ACC112 (cell line): ENCODE results near the gene SCAP.
"Not testable (repeated sequence)": the region's sequence is repeated elsewhere in the genome, so short reads cannot be mapped to it uniquely, and the experiment has no call there.

Source experiments
- H2AFZ ChIP-seq: fragments of 200-600 bp; sonication (generic); one replicate; pipeline ENCODE4 v1.6.0; 2017; ENCODE audit warnings: antibody characterized with exemption, low read length; ENCODE audit not compliant: unreplicated experiment
- H3K27ac ChIP-seq: fragments of 200-600 bp; sonication (generic); 2 replicates; pipeline ENCODE4 v1.5.1; 2014; ENCODE audit warnings: low read depth, mild to moderate bottlenecking, antibody characterized with exemption, low read length, moderate library complexity
- H3K27me3 ChIP-seq: fragments of 200-600 bp; sonication (generic); 2 replicates; pipeline ENCODE4 v1.6.1; 2014; ENCODE audit warnings: mild to moderate bottlenecking, antibody characterized with exemption, low read length, moderate library complexity, mixed read lengths; ENCODE audit not compliant: insufficient read depth
- H3K36me3 ChIP-seq: fragments of 200-600 bp; sonication (generic); 2 replicates; pipeline ENCODE4 v1.6.1; 2016; ENCODE audit warnings: mild to moderate bottlenecking, antibody characterized with exemption, low read length, moderate library complexity, mixed read lengths; ENCODE audit not compliant: insufficient read depth
- H3K4me1 ChIP-seq: fragments of 200-600 bp; sonication (generic); one replicate; pipeline ENCODE4 v1.6.1; 2016; ENCODE audit warnings: low read length, mixed read lengths; ENCODE audit not compliant: insufficient read depth, unreplicated experiment, control insufficient read depth
- H3K4me3 ChIP-seq: fragments of 200-600 bp; sonication (generic); 2 replicates; pipeline ENCODE4 v1.5.1; 2014; ENCODE audit warnings: mild to moderate bottlenecking, low read depth, low read length
- H3K79me2 ChIP-seq: fragments of 200-600 bp; sonication (generic); one replicate; pipeline ENCODE4 v1.6.0; 2016; ENCODE audit warnings: low read length; ENCODE audit not compliant: control insufficient read depth, unreplicated experiment, insufficient read depth

SCAP gene

GRCh38 chr3:47380026-47380600, 95.6 kb downstream of the SCAP start:
- no peaks in the 10 kb centered on the region for H3K27me3 ChIP-seq
- H3K79me2 ChIP-seq, result peaks cover 44% of the 10 kb centered on the region
- peaks cover 17% of the 10 kb centered on the region for H3K4me1 ChIP-seq
- H2AFZ ChIP-seq, result peak overlapping the region; percentile 26
- H3K27ac ChIP-seq, result peak overlapping the region; percentile 78
- H3K4me3 ChIP-seq, result peak overlapping the region; percentile 90
- no peaks in the 10 kb centered on the region for H3K36me3 ChIP-seq

DNA sequence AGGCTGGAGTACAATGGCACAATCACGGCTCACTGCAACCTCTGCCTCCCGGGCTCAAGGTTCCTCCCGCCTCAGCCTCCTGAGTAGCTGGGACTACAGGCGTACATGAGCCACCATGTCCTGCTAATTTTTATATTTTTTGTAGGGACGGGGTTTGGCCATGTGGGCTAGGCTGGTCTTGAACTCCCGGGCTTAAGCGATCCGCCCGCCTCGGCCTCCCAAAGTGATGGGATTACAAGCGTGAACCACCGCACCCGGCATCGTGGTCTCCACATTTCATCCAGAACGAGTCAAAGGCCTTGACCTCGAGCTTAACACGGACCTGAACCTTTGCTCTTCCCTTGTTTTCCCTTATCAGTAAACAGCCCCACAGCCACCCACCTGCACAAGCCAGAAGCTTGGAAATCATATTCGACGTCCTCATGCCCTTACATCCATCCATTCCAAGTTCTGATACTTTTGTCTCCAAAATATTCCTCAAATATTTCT, 96.3 kb downstream of the SCAP start:
- peaks cover 40% of the 10 kb centered on the region for H3K79me2 ChIP-seq
- peak overlapping the region; percentile 90 for H3K4me3 ChIP-seq
- H3K4me1 ChIP-seq, result peaks cover 17% of the 10 kb centered on the region
- no peaks in the 10 kb centered on the region for H3K36me3 ChIP-seq
- no peak overlapping the region for H2AFZ ChIP-seq
- H3K27me3 ChIP-seq, result no peaks in the 10 kb centered on the region
- 0 out of 2 replicates have a peak overlapping the region, but pooled peaks have one; percentile 78 for H3K27ac ChIP-seq

DNA sequence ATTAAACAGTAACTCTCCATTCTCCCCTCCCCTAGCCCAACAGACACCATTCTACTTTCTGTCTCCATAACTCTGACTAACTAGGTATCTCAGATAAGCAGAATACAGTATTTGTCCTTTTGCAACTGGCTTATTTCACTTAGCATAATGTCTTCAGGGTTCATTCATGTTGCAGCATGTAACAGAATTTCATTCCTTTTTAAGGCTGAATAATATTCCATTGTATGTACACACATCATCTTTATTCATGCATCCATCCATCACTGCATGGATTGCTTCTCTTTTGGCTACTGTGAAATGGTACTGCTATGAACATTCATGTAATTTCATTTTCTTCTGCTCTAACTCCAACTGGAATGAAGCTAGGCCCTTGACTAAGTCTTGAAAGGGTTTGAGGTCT, 96.9 kb downstream of the SCAP start:
- Histone ChIP-seq H3K27me3 (no peaks in the 10 kb centered on the region), H2AFZ (no peak overlapping the region), H3K27ac (no peak overlapping the region), H3K4me1 (peaks cover 17% of the 10 kb centered on the region), H3K4me3 (peak overlapping the region; percentile 90), H3K79me2 (peaks cover 38% of the 10 kb centered on the region), H3K36me3 (no peaks in the 10 kb centered on the region)

- H2AFZ ChIP-seq, result no peak overlapping the region
- no peak overlapping the region for H3K27ac ChIP-seq
These were observed 98.6 kb downstream of the SCAP start for GRCh38 chr3:47377186-47377585.

DNA sequence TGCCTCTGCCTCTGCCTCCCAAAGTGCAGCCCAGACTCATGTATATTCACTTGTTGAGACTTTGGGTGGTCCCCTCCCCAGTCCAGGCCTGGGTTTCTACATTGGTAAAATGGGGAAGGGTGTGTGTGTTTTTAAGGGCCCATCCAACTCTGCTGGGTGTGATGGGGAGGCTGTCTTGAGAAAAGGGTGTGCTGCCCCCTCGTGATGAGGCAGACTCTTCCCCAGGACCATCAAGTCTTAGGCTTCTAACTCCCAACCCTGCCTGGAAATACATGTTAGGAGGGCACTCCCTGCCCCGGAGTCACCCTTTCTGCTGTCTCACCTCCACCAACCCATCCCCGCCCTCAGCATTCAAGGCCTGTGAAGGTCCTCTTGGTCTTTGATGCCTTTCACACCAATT, 99.3 kb downstream of the SCAP start:
- H3K79me2 ChIP-seq, result peaks cover 16% of the 10 kb centered on the region
- H3K27ac ChIP-seq, result no peak overlapping the region
- no peaks in the 10 kb centered on the region for H3K27me3 ChIP-seq
- no peak overlapping the region for H3K4me3 ChIP-seq
- H2AFZ ChIP-seq, result no peak overlapping the region
- peaks cover 9% of the 10 kb centered on the region for H3K4me1 ChIP-seq
- no peaks in the 10 kb centered on the region for H3K36me3 ChIP-seq

More at GRCh38 chr3:47377186-47377585, 98.6 kb downstream of the SCAP start:
- H3K4me3 ChIP-seq, result no peak overlapping the region
- peaks cover 13% of the 10 kb centered on the region for H3K4me1 ChIP-seq
- no peaks in the 10 kb centered on the region for H3K36me3 ChIP-seq
- peaks cover 23% of the 10 kb centered on the region for H3K79me2 ChIP-seq
- H3K27me3 ChIP-seq, result no peaks in the 10 kb centered on the region

DNA sequence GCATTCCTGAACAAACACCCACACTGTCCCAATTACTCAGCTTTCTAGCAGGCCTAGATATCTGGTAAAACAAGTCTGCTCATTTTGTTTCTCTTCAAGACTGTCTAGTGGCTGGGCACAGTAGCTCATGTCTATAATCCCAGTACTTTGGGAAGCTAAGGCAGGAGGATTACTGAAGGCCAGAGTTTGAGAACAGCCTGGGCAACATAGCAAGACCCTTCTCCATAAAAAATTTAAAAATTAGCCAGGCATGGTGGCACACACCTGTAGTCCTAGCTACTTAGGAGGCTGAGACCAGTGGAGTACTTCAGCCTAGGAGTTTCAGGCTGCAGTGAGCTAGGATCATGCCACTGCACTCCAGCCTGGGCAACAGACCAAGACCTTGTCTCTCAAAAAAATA, 101.2 kb downstream of the SCAP start:
- H3K36me3 ChIP-seq, result no peaks in the 10 kb centered on the region
- H2AFZ ChIP-seq, result no peak overlapping the region
- H3K27me3 ChIP-seq, result no peaks in the 10 kb centered on the region
- no peak overlapping the region for H3K27ac ChIP-seq
- peaks cover 7% of the 10 kb centered on the region for H3K4me1 ChIP-seq
- no peak overlapping the region for H3K4me3 ChIP-seq
- peaks cover 6% of the 10 kb centered on the region for H3K79me2 ChIP-seq

GRCh38 chr3:47370887-47371697, 104.6 kb downstream of the SCAP start:
- no peaks in the 10 kb centered on the region for H3K27me3 ChIP-seq
- no peaks in the 10 kb centered on the region for H3K79me2 ChIP-seq
- H3K36me3 ChIP-seq, result no peaks in the 10 kb centered on the region
- H3K4me3 ChIP-seq, result no peak overlapping the region
- no peak overlapping the region for H2AFZ ChIP-seq
- H3K27ac ChIP-seq, result no peak overlapping the region
- H3K4me1 ChIP-seq, result no peaks in the 10 kb centered on the region

GRCh38 chr3:47370020-47370419, 105.7 kb downstream of the SCAP start:
- H3K79me2 ChIP-seq, H3K4me3 ChIP-seq, H3K36me3 ChIP-seq, H2AFZ ChIP-seq, H3K27me3 ChIP-seq, H3K4me1 ChIP-seq, H3K27ac ChIP-seq: not testable (repeated sequence)

DNA sequence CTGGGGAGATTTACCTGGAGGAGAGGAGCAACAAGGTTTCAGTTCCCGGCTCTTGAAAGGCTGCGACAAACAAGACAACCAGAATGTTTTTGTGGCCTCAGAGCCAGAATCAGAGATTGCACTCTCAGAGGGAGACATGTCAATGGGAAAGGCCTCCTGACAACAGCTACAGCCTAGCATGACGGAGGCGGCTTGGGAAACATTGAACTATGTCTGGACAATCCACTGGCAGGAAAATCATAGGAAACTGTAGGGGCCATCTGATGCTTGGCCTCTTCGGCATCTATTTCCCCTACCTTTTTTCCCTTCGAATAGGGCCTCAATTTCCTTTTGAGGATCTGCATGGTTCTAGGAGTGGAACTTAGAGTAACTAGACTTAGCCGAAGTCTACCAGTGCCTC, 108.1 kb downstream of the SCAP start:
- no peak overlapping the region for H3K27ac ChIP-seq
- no peak overlapping the region for H3K4me3 ChIP-seq
- H3K27me3 ChIP-seq, result no peaks in the 10 kb centered on the region
- no peaks in the 10 kb centered on the region for H3K36me3 ChIP-seq
- no peak overlapping the region for H2AFZ ChIP-seq
- H3K4me1 ChIP-seq, result peaks cover 5% of the 10 kb centered on the region
- H3K79me2 ChIP-seq, result no peaks in the 10 kb centered on the region

DNA sequence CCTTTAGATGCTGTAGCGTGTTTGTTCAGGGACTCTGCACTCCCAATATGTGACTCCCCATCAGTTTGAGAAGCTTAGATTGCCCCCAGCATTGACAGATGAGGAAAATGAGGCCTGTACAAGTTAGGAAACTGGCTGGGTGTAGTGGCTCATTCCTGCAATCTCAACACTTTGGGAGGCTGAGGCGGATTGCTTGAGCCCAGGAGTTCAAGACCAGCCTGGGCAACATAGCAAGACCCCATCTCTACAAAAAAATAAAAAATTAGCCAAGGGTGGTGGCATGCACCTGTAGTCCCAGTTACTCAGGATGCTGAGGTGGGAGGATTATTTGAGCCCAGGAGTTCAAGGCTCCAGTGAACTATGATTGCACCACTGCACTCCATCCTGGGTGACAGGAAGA, 108.9 kb downstream of the SCAP start:
- no peak overlapping the region for H2AFZ ChIP-seq
- peaks cover 5% of the 10 kb centered on the region for H3K4me1 ChIP-seq
- no peaks in the 10 kb centered on the region for H3K36me3 ChIP-seq
- no peaks in the 10 kb centered on the region for H3K79me2 ChIP-seq
- no peaks in the 10 kb centered on the region for H3K27me3 ChIP-seq
- H3K27ac ChIP-seq, result no peak overlapping the region
- H3K4me3 ChIP-seq, result no peak overlapping the region
